ENCODE data around the gene FHOD3.

DNA sequence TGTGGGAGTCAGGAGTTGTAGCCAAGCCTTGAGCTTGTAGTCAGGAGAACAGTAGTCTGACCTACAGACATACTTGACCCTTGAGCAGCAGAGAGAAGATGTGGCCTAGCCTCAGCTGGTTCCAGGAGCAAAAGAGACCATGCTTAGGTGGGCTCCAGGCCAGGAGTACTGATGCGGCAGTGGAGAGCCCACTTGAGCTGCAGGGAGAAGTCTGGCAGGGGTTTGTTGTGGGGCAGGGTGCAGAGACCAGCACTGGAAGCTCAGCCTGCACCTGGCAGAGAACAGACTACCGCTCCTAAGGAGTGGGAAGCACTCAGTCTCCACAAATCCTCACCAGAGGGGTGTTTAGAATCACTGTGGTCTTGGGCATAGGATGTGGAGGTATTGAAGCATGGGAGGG lies 333.4 kb downstream of the FHOD3 start:
- TF ChIP-seq, protein P1, sequence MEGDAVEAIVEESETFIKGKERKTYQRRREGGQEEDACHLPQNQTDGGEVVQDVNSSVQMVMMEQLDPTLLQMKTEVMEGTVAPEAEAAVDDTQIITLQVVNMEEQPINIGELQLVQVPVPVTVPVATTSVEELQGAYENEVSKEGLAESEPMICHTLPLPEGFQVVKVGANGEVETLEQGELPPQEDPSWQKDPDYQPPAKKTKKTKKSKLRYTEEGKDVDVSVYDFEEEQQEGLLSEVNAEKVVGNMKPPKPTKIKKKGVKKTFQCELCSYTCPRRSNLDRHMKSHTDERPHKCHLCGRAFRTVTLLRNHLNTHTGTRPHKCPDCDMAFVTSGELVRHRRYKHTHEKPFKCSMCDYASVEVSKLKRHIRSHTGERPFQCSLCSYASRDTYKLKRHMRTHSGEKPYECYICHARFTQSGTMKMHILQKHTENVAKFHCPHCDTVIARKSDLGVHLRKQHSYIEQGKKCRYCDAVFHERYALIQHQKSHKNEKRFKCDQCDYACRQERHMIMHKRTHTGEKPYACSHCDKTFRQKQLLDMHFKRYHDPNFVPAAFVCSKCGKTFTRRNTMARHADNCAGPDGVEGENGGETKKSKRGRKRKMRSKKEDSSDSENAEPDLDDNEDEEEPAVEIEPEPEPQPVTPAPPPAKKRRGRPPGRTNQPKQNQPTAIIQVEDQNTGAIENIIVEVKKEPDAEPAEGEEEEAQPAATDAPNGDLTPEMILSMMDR (IDR thresholded peaks at IDR 0.05) = no peak
- no peak for TF ChIP-seq ZFP36 (IDR thresholded peaks at IDR 0.05; ENCODE audit: borderline replicate concordance, partially characterized antibody)
- TF ChIP-seq POLR2A (IDR thresholded peaks at IDR 0.05; ENCODE audit: low read length) = no peak
- TF ChIP-seq, protein P2, sequence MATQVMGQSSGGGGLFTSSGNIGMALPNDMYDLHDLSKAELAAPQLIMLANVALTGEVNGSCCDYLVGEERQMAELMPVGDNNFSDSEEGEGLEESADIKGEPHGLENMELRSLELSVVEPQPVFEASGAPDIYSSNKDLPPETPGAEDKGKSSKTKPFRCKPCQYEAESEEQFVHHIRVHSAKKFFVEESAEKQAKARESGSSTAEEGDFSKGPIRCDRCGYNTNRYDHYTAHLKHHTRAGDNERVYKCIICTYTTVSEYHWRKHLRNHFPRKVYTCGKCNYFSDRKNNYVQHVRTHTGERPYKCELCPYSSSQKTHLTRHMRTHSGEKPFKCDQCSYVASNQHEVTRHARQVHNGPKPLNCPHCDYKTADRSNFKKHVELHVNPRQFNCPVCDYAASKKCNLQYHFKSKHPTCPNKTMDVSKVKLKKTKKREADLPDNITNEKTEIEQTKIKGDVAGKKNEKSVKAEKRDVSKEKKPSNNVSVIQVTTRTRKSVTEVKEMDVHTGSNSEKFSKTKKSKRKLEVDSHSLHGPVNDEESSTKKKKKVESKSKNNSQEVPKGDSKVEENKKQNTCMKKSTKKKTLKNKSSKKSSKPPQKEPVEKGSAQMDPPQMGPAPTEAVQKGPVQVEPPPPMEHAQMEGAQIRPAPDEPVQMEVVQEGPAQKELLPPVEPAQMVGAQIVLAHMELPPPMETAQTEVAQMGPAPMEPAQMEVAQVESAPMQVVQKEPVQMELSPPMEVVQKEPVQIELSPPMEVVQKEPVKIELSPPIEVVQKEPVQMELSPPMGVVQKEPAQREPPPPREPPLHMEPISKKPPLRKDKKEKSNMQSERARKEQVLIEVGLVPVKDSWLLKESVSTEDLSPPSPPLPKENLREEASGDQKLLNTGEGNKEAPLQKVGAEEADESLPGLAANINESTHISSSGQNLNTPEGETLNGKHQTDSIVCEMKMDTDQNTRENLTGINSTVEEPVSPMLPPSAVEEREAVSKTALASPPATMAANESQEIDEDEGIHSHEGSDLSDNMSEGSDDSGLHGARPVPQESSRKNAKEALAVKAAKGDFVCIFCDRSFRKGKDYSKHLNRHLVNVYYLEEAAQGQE (IDR thresholded peaks at IDR 0.05) = no peak
- no peak for TF ChIP-seq MYC (IDR thresholded peaks at IDR 0.05; ENCODE audit: borderline replicate concordance, low read length)
- no peak for TF ChIP-seq RAD21 (conservative IDR thresholded peaks at IDR 0.05 in 1 of 2, IDR thresholded peaks at IDR 0.05 in 1 of 2)
- TF ChIP-seq, protein P3, sequence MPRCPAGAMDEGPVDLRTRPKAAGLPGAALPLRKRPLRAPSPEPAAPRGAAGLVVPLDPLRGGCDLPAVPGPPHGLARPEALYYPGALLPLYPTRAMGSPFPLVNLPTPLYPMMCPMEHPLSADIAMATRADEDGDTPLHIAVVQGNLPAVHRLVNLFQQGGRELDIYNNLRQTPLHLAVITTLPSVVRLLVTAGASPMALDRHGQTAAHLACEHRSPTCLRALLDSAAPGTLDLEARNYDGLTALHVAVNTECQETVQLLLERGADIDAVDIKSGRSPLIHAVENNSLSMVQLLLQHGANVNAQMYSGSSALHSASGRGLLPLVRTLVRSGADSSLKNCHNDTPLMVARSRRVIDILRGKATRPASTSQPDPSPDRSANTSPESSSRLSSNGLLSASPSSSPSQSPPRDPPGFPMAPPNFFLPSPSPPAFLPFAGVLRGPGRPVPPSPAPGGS (IDR thresholded peaks at IDR 0.05) = no peak
- no peak for TF ChIP-seq CEBPB (IDR thresholded peaks at IDR 0.05)
- TF ChIP-seq, protein P4, sequence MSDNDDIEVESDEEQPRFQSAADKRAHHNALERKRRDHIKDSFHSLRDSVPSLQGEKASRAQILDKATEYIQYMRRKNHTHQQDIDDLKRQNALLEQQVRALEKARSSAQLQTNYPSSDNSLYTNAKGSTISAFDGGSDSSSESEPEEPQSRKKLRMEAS (IDR thresholded peaks at IDR 0.05) = no peak
